GM18870 (cell line): ENCODE results near the gene DYRK1A.
A peak's percentile ranks its signal among the peaks of the same experiment; 100 is the strongest.
"Not testable (repeated sequence)": the region's sequence is repeated elsewhere in the genome, so short reads cannot be mapped to it uniquely, and the experiment has no call there.

Source experiments
- ATAC-seq: cut with Tn5 transposase; IDR thresholded peaks from one replicate; pipeline ENCODE4 v1.9.1; 2021; ENCODE audit warnings: moderate library complexity; ENCODE audit not compliant: unreplicated experiment

Gene DYRK1A

GRCh38 chr21:37366482-37367316 is at the start of gene DYRK1A:
TSS of gene DYRK1A (plus strand) at chr21:37366773. CDS start at chr21:37420375, 53,602 bp downstream.
- peak; percentile 52 for ATAC-seq

DNA sequence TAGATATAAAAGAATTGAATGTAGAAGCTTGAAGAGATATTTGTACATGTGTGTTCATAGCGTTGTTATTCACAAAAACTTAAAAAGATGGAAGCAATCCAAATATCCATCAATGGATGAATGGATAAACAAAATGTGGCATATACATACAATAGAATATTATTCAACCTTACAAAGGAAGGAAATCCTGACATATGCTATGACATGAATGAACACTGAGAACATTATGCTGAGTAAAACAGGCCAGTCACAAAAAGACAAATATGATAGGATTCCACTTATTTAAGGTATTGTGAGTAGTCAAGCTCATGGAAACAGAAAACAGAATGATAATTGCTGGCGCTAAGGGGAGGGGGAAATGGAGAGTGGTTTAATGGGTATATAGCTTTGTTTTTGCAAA is 47.0 kb upstream of the DYRK1A start:
- no peak for ATAC-seq

DNA sequence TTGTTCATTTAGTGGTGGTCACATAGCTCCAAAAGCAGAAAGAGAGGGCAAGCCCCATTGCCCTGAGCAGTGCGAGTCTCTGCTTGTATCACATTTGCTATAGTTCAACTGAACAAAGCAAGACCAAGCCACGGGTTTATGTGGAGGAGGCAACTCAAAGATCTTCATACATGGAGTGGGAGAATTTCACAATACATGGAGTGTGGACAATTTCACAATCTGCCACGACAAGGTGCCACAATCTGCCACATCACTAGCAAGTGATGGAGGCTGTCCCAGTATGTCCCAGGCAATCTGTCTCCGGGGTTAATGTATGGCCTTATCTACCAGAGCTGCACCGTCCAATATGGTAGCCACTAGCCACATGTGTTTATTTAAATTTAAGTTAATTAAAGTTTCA is 44.5 kb upstream of the DYRK1A start:
- ATAC-seq = no peak

GRCh38 chr21:37324558-37324957 is 42.0 kb upstream of the DYRK1A start:
- ATAC-seq = no peak

- not testable (repeated sequence) for ATAC-seq
Observed at GRCh38 chr21:37328147-37328546, 38.4 kb upstream of the DYRK1A start.

DNA sequence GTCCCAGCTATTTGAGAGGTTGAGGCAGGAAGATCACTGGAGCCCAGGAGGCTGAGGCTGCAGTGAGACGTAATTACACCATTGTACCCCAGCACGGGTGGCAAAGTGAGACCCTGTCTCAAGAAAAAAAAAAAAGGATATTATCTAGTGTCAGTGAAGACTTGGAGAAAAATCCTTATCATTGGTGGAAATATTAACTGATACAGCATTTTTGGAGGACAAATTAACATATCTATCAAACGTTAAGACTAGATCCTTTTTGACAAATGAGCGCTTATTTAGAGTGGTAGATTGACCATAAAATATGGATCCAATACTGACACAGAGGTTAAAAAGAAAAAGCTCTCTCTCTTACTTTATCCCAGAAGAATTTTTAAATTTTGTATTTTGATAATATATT is 35.2 kb upstream of the DYRK1A start:
- ATAC-seq = no peak

DNA sequence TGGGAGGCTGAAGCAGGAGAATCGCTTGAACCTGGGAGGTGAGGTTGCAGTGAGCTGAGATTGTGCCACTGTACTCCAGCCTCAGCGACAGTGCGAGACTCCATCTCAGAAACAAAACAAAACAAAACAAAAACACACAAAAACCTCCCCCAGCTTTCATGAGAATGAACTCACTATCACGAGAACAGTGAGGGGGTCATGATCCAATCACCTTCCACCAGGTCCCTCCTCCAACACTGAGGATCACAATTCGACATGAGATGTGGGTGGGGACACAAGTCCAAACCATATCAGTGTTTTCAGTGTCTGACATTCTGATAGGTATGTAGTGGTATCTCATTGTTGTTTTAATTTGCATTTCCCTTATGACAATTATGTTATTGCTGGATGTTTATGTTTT is 31.5 kb upstream of the DYRK1A start:
- no peak for ATAC-seq

- no peak for ATAC-seq
Observed at GRCh38 chr21:37337179-37337578, 29.4 kb upstream of the DYRK1A start.

GRCh38 chr21:37337831-37338230 is 28.7 kb upstream of the DYRK1A start:
- no peak for ATAC-seq

DNA sequence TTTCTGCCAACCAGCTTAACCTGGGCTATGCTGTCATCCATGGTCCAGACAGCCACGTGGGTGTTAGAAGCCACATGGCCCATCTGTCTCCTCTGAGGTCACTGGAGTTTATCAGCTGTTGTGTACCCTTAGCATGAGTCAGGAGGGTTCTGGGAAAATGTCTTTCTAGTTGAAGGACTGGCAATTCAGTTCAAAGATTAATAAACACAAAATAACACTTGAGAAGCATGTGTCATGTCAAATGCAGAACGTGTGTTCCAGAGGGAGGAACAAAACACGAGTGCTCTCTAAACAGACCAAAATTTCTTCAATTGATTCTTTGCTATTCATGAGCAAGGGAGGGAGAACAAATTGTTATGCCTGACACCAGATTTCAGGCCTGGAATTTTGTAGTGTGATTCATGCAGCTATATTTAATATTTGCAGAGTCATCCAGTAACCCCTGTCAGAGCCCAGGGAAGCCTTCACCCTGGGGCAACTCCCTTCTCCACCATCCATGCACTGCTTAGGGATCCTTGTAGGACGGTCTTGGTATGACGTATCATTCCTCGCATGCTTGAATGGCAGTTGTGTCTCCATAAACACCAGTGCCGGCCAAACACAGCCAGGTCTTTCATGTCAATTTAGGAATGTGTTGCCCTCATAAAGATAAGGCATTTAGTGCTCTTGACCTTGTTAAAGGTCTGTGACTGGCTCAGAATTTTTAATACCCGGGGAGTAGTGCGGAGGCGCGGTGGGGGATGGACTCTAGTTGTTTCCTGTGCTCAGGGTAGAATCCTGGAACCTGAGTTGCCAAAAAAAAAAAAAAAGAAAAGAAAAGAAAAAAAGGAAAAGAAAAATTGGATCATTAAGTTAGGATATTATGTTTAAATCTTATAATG is 27.7 kb upstream of the DYRK1A start:
- ATAC-seq = no peak

DNA sequence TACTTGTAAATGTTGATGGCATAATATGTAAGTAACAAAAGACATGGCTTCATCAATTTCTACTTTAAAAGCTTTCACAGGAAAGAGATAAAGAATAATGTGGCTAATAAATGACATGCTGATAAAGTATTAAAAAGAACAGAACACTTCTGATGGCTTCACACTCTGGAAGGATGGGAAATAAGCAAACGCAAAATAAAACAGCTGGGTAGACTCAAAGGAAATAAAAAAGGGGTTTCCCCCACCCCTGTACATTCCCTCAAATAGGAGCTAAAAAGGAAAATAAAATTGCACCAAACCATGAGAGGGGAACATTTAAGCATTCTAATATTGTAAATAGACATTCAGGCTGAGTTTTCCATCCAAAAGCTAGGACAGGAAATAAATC is 27.0 kb upstream of the DYRK1A start:
- no peak for ATAC-seq

DNA sequence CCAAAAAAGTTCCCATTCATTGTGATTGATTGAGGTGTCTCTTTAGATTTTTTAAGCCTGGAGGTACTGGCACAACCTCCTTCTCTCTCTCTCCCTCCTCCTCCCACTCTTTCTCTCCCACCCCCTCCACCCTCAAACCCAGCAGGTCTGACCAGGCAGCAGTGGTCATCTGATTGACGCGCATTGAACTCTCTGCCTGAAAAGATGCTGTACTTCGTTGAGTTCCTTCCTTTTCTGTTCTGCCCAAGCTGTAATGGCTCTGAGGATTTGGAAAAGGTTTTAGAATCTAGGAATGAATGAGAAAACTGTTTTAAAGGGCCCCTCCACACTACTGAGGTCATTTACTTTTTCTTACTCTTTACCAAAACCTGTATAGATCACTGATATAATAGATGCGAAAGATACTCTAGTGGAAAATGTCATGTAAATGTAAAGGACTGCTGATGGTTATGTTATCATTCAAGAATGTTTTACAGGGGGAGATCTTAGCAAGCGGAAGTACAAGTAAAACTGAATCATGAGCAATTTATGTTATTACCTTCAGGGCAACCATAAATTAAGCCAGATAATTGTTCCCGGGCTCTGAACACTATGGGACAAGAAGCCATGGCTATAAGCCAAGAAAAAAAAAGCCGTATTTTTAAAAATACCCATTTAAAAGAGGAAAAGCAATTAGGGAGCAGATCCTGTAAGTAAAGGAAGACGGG is 25.2 kb upstream of the DYRK1A start:
- no peak for ATAC-seq

- ATAC-seq = no peak
Observed at GRCh38 chr21:37342046-37342632, 24.4 kb upstream of the DYRK1A start.

DNA sequence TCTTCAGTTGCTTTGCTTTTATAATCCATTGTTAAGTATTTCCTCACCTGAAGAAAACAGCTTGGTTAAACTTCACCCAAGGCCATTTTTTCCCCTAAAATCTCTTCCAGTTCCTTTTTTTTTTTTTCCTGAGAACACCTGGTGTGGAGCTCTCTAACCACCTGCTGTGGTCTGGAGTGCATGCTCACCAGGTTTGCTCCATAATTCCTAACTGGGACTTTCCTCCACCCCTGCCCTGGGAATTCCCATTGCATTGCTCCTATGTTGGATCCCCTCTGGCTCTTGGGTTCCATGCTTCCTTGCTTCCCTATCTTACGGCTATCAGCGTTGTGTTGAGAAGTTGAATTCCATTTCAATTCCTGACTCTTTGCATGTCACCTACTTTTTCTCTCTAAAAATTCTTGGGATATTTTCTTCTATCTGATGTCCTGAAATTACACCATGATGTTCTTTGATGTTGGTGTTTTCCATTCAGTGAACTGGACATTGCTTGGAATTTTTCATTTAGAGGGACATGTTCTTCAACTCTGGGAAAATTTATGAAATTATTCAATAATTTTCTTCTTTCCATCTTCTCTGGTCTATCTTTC is 19.6 kb upstream of the DYRK1A start:
- no peak for ATAC-seq

DNA sequence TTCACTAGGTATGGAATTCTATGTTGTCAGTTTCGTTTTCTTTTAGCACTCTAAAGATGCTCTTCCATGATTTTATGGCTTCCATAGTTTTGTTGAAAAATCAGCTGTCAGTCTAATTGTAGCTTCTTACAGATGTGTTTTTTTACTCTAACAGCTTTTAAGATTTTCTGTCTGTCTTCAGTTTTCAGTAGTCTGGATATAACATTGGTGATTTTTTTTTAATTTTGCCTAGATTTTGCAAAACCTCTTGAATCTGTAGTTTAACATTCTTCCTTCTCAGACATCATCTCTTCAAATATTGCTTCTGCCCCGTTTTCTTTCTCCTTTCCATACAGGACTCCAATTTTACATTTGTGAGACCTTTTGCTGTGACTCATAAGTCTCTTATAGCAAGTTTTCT is 17.9 kb upstream of the DYRK1A start:
- ATAC-seq = no peak

DNA sequence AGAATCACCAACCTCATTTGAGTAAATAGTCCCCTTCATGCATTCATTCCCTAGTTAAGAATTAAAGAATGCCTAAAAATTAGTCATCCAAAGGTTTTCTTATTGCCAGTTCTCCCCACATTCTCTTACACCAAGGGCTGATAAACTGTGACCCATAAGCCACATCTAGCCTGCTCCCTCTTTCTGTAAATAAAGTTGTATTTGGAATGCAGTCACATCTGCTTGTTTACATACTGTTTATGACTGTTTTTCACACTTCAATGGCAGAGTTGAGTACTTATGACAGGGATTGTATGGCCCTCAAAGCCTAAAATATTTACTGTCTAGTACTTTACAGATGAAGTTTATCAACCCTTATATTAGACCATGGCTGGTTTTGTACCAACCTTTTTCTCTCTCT is 16.1 kb upstream of the DYRK1A start:
- no peak for ATAC-seq

DNA sequence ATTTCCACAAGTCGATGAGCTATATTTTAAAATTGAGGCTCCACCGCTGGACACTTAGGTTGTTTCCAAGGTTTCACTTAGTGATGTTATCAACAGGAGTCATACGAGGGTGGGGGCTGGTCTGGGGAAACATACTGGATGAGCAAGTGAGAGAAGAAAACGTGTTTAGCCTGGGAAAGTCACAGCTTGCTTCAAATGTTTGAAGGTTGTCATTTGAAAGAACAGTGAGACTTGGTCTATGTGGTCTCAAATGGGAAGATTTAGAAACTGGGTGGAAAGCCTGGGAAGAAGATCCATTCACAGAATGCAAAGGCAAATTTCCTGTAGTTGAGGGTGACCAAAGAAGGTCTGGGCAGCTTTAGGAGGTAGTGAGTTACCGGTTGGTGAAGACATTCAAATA is 9.9 kb upstream of the DYRK1A start:
- ATAC-seq = no peak

DNA sequence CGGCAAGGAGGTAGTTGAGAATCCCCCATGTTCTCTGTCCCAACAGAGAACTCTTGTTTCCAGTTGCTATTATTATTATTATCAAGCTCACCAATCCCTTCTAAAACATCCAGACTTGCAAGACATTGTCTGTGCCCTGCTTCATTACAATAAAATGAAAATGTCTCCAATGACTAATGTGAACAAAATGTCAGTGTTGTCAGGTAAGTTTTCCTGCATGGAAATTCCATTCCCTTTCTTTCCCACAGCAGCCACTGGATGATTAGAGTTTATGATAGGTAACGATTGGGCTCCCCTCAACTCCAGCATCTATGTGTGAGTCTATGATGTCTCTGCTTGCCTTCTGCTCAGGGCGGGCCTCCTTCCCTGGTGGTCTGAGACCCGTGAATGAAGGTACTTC is 8.9 kb upstream of the DYRK1A start:
- ATAC-seq = no peak

DNA sequence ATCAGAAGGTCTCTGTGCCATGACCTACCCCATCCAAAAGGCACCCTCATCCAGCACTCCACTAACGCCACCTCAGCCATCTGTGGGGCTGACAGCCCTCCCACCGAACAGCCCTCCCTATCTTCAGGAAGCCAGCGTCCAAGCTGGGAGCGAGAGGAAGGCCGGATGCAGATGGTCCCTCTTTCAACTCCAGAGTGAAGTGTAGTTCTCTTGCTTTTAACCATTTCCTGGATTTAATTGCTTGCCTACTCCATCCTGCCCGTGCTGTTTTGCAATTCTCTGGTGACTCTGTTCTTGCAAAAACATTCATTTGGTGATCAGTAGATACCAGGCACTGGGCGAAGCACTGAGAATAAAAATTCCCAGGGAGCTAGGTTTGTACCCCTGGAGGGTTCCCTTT is 8.2 kb upstream of the DYRK1A start:
- ATAC-seq = no peak

- no peak for ATAC-seq
Observed at GRCh38 chr21:37363936-37364335, 2.6 kb upstream of the DYRK1A start.

GRCh38 chr21:37364722-37365121 is 1.9 kb upstream of the DYRK1A start:
- ATAC-seq = no peak
